Fibroblast of peridontal ligament (primary cell): ENCODE measurements around the gene UBE2B.

Experiments
- DNase-seq: peaks from one replicate; pipeline ENCODE4 v3.0.0-alpha.2; 2010; ENCODE audit errors: extremely low read depth

UBE2B gene

GRCh38 chr5:134437340-134437846 lies 66.0 kb downstream of the UBE2B start:
- DNase-seq: no peak

GRCh38 chr5:134437847-134438581 lies 66.6 kb downstream of the UBE2B start:
- DNase-seq: peak; percentile 93

- DNase-seq: no peak
Measured at GRCh38 chr5:134438721-134439123, 67.4 kb downstream of the UBE2B start.

GRCh38 chr5:134439210-134439654 lies 67.9 kb downstream of the UBE2B start:
- DNase-seq: peak; percentile 98

- no peak for DNase-seq
Measured at GRCh38 chr5:134440201-134440755, 68.9 kb downstream of the UBE2B start.
